H1 (cell line): ENCODE data around the gene TBR1.

Source experiments
- CTCF ChIP-seq, 3 experiments: IDR thresholded peaks; 1 replicate in 2 of 3; 2 replicates in 1 of 3; pipeline versions ENCODE4 v1.5.1 to v1.6.1; 2011; ENCODE audit warnings: low read length in 3 of 3, mild to moderate bottlenecking in 3 of 3, inconsistent platforms in 2 of 3, low read depth in 1 of 3, moderate library complexity in 1 of 3; ENCODE audit not compliant: insufficient read depth in 1 of 3; ENCODE audit errors: control extremely low read depth in 1 of 3
- EZH2 ChIP-seq: fragments of 200-600 bp; sonication (generic); IDR thresholded peaks from 2 replicates; pipeline ENCODE4 v1.7.1; 2012; ENCODE audit warnings: low read depth, mild to moderate bottlenecking, moderate library complexity, low read length, inconsistent platforms; ENCODE audit not compliant: severe bottlenecking
- FOSL1 ChIP-seq: IDR thresholded peaks from 2 replicates; pipeline ENCODE4 v1.6.1; 2011; ENCODE audit warnings: mild to moderate bottlenecking, low read depth, low read length, moderate library complexity; ENCODE audit not compliant: insufficient read depth
- POLR2A ChIP-seq, 2 experiments: IDR thresholded peaks; 1 replicate in 1 of 2; 2 replicates in 1 of 2; pipeline ENCODE4 v1.6.1; 2011; ENCODE audit warnings: low read depth in 2 of 2, low read length in 2 of 2, mild to moderate bottlenecking in 2 of 2; ENCODE audit errors: control extremely low read depth in 1 of 2
- SP4 ChIP-seq: IDR thresholded peaks from 2 replicates; pipeline ENCODE4 v1.6.1; 2012; ENCODE audit warnings: low read length, inconsistent platforms
- ZNF274 ChIP-seq: IDR thresholded peaks from 2 replicates; pipeline ENCODE4 v1.7.0; 2012; ENCODE audit warnings: low read length, borderline replicate concordance; ENCODE audit errors: extremely low read depth

GRCh38 chr2:161391737-161392506, 24.2 kb upstream of the TBR1 start:
- TF ChIP-seq CTCF (IDR thresholded peaks at IDR 0.05; ENCODE audit: control extremely low read depth in 1 of 3, insufficient read depth in 1 of 3, low read depth in 1 of 3, low read length in 3 of 3) (no peak), FOSL1 (no peak), SP4 (no peak), EZH2 (no peak), ZNF274 (no peak), POLR2A (IDR thresholded peaks at IDR 0.05; ENCODE audit: control extremely low read depth in 1 of 2, low read depth in 2 of 2, low read length in 2 of 2) (no peak)
